Fibroblast of the conjunctiva (primary cell): ENCODE results near the gene NACC2.

Source experiments
- DNase-seq: peaks from one replicate; pipeline ENCODE4 v3.0.0-alpha.2; 2010; ENCODE audit warnings: low read depth

NACC2 gene, protein sequence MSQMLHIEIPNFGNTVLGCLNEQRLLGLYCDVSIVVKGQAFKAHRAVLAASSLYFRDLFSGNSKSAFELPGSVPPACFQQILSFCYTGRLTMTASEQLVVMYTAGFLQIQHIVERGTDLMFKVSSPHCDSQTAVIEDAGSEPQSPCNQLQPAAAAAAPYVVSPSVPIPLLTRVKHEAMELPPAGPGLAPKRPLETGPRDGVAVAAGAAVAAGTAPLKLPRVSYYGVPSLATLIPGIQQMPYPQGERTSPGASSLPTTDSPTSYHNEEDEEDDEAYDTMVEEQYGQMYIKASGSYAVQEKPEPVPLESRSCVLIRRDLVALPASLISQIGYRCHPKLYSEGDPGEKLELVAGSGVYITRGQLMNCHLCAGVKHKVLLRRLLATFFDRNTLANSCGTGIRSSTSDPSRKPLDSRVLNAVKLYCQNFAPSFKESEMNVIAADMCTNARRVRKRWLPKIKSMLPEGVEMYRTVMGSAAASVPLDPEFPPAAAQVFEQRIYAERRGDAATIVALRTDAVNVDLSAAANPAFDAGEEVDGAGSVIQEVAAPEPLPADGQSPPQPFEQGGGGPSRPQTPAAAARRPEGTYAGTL

DNA sequence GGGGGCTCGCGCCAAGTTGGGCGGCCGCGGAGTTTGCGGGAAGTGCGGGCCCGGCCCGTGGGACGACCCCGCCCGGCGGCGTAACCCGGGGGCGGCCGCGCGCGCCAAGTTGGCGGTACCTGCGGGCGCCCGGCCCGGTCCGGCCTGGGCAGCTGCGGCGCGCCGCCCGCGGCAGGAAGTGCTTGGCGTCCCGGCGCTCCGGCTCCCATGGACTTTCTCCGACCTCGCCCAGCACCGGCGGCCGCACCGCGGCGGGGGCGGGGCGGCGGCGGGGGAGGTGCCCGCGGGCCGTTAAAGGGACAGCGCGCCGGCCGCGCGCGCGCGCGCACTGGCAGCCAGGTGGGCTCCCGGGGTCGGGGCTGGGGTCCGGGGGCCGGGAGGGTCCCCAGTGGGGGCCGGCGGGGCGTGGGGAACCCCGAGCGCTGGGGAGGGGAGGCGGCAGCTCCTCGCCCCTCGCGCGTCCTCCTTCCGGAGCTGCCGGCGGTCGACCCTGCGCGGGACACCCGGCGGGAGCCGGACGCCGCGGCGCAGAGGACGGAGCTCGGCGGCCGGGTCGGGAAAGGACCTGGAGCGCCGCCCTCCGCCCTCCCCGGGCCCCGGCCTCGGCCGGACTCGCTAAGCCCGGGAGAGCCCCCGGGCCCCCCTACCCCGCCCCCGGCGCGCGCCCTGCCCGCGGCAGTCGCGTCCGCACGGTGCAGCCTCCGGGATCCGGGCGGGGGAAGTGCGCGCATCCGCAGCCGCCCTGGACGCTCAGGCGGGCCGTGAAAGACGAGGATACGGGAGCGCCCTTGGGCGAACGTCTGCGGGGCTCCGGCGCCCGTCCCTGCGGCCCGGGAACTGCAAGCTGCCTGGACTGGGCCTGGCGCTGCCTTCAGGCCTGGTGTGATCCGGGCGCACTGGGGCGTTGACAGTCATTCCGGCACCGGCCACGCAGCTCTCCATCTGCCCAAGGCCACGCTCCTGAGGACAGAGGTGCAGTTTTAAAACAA is at the start of gene NACC2:
TSS of gene NACC2 (minus strand) at position 220 of the 989 bp plus-strand sequence. CDS start 44,768 bp downstream, outside the sequence.
- DNase-seq, result no peak

- no peak for DNase-seq
These were observed 49.4 kb upstream of the NACC2 start for GRCh38 chr9:136144450-136144849.

DNA sequence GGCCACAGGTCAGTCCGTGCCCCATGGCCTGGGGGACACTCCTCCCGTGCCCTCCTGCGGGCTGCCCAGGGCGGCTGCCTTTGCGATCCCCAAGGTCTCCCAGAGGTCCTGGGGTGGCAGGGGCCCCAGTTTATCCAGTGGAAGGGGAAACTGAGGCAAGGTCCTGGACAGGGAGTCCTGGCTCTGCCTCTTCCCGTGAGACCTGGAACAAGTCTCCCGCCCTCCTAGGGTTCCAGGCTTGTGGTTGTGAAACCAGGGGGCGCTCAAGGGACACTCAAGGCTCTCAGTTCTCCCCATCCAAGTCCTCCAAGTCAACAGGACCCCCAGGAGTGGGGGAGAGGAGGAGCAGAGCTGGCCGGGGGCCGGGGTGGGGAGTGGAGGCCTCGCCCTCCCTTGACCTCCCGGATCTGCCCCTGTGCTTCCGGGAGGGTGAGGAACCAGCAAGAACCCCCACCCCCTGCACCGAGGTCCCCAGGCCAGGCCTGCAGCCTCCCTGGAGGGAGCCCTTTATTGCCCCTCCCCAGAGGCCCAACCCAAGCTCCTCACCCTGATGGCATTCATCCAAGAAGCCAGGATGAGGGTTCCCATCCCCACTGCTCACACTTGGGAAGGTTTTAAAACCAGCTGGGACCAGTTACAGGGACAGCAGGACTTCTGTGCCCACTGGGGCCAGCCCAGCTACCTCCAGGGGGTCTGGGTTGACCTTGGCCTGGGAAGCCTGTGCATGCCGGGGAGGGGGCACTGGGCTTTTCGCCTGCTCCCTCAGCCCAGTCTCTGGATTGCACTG is 48.3 kb upstream of the NACC2 start:
- no peak for DNase-seq

GRCh38 chr9:136142859-136143214 is 47.7 kb upstream of the NACC2 start:
- DNase-seq, result no peak

DNA sequence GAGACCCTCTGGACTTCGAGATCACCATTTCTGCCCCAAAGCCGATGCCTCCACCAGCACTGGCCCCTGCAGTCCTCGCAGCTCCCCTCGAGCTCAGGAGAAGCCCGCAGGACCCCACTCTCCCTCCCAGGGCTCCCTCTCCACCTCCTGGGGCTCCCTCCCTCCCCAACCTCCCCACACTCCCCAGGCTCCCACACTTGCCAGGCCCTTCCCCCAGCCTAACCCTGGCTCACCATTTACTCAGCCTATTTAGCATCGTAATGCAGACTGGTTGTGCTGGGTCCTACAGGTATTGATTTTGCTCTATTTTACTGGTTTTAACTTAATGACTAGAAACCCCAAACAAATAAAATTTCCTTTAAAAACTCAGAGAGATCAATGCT is 47.3 kb upstream of the NACC2 start:
- no peak for DNase-seq

GRCh38 chr9:136141682-136142413 is 46.8 kb upstream of the NACC2 start:
- no peak for DNase-seq

DNA sequence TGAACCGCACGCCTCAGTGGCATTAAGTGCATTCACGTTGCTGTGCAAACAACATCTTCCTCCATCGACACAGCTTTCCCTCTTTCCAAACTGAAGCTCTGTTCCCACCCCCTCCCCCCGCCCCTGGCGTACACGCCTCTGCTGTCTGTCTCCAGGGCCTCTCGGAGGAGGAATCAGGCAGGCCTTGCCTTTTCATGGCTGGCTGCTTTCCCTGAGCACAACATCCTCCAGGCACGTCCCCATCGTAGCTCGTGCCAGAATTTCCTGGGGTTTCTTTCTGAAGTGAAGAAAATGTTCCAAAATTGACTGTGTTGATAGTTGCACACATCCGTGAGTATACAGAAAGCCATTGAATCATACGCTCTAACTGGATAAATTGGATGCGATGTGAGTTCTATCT is 45.9 kb upstream of the NACC2 start:
- DNase-seq, result no peak

DNA sequence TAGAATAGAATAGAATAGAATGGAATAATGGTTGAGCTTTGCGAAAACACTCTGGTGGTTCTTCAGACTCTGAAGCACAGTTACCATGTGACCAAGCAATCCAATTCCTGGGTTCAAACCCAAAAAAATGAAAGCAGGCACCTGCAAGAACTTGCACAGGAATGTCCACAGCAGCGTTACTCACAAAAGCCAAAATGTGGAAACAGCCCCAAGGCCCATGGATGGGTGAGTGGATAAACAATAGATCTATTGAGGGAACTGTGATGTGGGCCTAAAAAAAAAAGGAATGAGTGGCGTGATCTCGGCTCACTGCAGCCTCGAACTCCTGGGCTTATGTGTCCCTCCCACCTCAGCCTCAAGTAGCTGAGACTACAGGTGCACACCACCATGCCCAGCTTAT is 45.0 kb upstream of the NACC2 start:
- no peak for DNase-seq

- DNase-seq, result no peak
These were observed 43.5 kb upstream of the NACC2 start for GRCh38 chr9:136138566-136138965.

DNA sequence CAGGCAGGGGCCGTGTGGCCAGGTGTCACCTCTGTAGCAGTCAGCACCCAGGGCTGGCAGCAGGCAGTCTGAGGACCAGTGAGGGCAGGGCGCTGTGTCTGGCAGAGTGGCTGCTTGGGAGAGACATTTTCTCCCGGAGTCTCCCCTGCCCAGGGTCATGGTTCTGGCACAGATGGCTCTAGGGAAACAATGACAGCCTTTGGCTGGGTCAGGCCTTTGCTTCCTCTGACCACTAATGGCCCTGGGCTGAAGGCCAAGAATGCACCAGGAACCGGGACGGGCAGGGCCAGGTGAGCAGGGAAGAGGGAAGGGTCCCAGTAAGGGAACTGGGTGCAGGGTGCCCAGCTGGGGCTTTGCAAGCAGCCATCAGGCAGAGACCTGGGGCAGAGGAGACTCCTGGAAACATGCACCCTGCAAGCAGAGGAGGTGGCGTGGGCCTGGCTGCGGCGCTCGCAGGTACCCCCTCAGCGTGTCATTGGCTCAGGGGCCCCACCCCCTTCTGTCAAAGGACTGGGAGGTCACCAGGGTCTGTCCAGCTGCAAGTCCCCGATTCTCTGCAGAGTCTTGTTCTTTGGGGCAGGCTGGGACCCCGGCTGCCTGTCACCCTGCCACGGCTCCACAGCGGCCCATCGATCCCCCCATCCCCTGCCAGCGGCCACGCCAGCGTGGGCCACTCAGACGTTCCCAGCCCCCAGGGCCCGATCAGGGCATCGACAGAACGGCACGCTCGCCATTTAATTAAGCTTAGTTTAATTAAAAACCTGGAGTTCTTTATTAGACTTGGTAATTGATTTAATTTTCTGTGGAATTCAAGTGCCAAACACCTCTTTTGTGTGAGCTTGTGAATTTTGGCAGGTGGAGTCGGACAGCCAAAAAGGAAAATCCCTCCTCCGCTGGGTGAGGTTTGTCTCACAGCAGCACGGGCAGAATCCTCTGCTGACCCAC is 42.5 kb upstream of the NACC2 start:
- DNase-seq, result no peak

DNA sequence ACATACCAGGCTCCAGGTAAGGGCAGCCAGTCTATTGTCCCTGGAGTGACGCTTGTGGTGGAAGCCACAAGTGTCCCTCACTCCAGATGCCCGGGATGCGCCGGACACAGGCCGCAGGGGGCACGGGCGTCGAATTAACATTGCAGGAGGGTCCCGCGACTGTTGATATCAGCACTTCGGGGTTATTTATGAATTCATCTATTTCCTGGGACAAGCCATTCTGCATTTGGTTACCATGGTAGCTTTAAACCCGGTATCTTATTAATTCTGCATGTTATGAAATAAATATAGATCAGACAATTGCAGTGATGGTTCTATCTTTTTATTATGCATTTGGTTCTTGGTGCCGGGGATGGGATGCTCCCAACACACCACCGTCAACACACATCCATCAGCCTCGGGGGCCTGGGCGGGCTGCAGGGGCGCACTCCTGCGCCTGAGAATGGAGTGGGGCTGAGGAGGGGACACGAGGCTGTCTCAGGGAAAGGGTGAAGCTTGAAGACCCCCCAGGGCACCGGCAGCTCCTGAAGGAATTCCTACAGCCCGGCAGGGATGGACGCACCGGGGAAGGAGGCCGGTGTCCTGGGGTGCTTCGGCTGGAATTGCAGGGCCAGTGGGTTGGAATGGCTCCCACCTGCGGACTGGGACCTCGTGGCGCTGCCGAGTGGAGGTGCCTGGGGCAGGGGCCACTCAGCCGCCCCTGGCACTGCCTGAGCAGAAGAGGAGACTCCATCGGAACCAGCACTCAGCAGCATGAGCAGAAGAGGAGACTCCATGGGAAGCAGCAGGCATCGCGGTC is 41.2 kb upstream of the NACC2 start:
- DNase-seq, result no peak

DNA sequence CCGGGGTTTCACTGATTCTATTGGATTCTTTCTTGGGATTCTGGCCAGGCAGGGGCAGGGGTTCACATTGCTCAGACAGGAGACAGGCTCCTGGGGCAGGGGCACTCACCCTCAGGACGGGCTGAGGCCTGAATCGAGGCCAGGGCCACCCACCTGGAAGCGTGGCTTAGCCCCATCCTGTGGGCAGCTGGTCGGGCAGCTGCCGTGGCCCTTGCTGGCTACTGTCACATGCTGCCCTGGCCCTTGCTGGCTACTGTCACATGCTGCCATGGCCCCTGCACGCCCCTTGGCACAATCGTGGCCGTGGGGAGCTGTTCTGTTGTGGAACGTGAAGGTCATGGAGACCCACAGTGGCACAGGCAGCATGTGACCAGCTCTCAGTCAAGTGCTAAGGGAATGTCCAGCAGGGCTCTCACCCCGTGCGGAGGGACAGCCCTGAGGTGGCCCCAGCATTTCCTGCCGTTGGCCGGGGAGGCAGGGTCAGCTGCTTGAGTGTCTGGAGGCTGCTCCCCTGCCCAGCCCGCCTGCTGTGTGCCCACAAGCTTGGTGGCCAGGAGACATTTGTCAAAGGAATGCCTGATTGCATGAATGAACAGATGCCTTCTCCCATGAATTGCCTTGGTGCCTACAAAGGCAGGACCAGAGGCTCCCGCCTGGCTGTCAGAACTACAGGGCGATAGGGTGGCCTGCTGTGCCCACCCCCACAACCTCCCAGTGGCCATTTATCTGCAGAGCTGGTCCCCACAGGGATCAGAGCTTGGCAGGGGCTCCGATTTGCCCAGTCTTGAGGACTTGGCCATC is 40.4 kb upstream of the NACC2 start:
- DNase-seq, result no peak

- DNase-seq, result no peak
These were observed 38.9 kb upstream of the NACC2 start for GRCh38 chr9:136133959-136134484.

GRCh38 chr9:136133191-136133958 is 38.3 kb upstream of the NACC2 start:
- DNase-seq, result no peak

DNA sequence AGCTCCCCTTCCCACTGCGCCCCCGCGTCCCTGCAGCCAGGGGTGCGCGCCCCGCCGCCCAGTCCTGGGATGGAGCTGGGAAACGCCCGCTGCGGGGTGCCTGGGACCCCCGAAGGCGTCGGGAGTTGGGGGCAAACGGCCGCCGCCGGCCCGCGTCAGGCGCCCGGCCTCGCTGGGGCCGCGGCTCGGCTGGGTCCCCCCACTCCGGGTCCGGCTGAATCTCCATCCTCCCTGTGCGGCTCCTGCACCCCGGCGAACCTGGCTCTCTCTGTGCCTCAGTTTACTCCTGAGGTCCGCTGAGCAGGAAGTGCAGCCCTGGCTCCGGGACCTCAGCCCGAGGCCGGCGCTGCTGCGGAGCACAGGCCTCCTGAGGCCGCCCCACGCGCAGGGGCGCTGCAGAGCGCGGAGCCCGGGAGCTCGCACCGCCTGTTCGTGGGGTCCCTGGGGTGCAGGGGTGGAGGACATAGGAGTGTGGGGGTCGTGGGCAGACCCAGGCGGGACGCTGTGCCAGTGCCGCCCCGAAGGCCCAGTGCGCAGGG is 37.5 kb upstream of the NACC2 start:
- no peak for DNase-seq

DNA sequence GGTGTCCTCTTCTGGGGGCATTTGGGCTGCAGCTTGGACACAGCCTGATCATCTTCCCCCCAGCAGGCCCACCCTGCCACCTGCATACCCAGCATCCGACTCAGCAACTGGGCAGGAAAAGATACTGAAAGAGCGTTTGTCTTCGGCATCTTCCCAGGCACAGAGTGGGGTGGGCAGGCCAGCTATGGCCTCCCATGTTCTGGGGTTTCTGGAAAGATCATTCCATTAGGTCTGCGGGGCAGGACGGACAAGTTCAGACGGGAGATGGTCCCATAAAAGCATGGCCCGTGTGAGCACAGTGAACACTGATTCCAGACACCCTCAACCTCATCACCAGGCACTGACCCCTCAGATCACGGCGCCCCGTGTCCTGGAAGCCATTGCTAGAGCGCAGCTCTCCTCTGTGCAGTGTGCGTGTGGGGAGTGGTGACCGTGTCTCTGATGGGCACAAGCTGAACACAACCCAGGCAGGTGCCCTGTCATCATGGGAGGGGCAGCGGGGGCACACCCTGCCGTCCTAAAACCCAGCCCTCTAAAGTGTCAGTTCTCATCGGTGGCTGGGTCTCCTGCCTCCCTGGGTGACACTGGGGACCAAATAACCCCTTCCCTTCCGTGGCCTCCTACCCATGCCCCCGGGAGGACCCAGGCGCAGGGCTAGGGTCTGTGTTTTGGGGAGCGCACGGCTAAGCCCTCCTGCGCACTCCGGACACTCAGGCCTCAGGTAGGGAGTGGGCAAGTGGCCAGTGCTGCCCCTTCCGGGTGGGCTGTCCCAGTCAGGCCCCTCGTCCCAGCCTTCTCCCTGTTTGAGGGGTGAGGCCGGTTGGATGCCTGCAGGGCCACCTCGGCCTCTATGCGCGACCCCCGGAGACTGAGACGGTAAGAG is 36.8 kb upstream of the NACC2 start:
- no peak for DNase-seq
